ENCODE measurements around the gene SOX9.

DNA sequence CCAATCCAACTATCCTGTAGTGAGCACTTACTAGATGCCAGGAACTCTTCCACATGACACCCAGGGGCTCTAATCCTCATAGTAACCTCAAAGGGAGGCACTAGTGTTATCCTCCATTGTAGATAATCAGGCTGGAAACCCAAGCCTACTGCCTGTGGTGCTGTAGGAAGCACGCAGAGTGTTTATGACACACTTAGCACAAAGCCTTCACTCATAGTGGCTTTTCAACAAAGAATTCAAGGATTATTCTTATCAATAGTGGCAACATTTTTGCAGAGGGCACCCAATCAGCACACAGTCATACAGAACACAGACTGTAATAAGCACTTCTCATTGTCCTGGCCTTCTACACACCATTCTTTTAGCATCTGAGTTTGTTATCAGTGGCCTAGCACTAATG, 18.5 kb upstream of the SOX9 start:
- TF ChIP-seq, protein P1, sequence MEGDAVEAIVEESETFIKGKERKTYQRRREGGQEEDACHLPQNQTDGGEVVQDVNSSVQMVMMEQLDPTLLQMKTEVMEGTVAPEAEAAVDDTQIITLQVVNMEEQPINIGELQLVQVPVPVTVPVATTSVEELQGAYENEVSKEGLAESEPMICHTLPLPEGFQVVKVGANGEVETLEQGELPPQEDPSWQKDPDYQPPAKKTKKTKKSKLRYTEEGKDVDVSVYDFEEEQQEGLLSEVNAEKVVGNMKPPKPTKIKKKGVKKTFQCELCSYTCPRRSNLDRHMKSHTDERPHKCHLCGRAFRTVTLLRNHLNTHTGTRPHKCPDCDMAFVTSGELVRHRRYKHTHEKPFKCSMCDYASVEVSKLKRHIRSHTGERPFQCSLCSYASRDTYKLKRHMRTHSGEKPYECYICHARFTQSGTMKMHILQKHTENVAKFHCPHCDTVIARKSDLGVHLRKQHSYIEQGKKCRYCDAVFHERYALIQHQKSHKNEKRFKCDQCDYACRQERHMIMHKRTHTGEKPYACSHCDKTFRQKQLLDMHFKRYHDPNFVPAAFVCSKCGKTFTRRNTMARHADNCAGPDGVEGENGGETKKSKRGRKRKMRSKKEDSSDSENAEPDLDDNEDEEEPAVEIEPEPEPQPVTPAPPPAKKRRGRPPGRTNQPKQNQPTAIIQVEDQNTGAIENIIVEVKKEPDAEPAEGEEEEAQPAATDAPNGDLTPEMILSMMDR (IDR thresholded peaks at IDR 0.05), result no peak
- no peak for TF ChIP-seq POLR2A (IDR thresholded peaks at IDR 0.05)

Data from testis (tissue), 2 donors.